SK-N-SH treated with all-trans-retinoic acid at 6 μM for 48 hours (cell line): ENCODE results near the gene STAB2.

ENCODE experiments used
- CREB5 ChIP-seq: fragments of 250-450 bp; sonication (Bioruptor Pico); IDR thresholded peaks from 2 replicates; pipeline ENCODE4 v1.5.1; 2020; ENCODE audit warnings: low read depth, mild to moderate bottlenecking, moderate library complexity
- CSDC2 ChIP-seq: fragments of 250-450 bp; sonication (Bioruptor Pico); IDR thresholded peaks from 2 replicates; pipeline ENCODE4 v1.5.0; 2020; ENCODE audit warnings: mild to moderate bottlenecking, moderate library complexity
- ISL1 ChIP-seq: fragments of 250-450 bp; sonication (Bioruptor Pico); IDR thresholded peaks from 2 replicates; pipeline ENCODE4 v2.1.2; 2022; ENCODE audit warnings: mild to moderate bottlenecking, moderate library complexity
- OSR1 ChIP-seq: fragments of 250-450 bp; sonication (Bioruptor Pico); IDR thresholded peaks from 2 replicates; pipeline ENCODE4 v1.8.0; 2022; ENCODE audit warnings: moderate library complexity, mild to moderate bottlenecking, inconsistent platforms
- PATZ1 ChIP-seq: fragments of 250-450 bp; sonication (Bioruptor Pico); IDR thresholded peaks from 2 replicates; pipeline ENCODE4 v1.8.0; 2020; ENCODE audit warnings: mild to moderate bottlenecking, moderate library complexity, borderline replicate concordance
- RARB ChIP-seq: fragments of 250-450 bp; sonication (Bioruptor Pico); IDR thresholded peaks from 2 replicates; pipeline ENCODE4 v1.8.0; 2021; ENCODE audit warnings: mild to moderate bottlenecking, moderate library complexity
- TCF4 ChIP-seq: fragments of 250-450 bp; sonication (Bioruptor Pico); IDR thresholded peaks from 2 replicates; pipeline ENCODE4 v1.8.0; 2021; ENCODE audit warnings: mild to moderate bottlenecking, moderate library complexity, borderline replicate concordance
- TSHZ2 ChIP-seq: fragments of 250-450 bp; sonication (Bioruptor Pico); IDR thresholded peaks from 2 replicates; pipeline ENCODE4 v1.5.0; 2020; ENCODE audit warnings: mild to moderate bottlenecking, moderate library complexity
- ZFP3 ChIP-seq: fragments of 250-450 bp; sonication (Bioruptor Pico); IDR thresholded peaks from 2 replicates; pipeline ENCODE4 v1.5.0; 2020; ENCODE audit warnings: mild to moderate bottlenecking, moderate library complexity
- ZNF565 ChIP-seq: fragments of 450-650 bp; formaldehyde crosslinking; conservative IDR thresholded peaks from 2 replicates; pipeline ENCODE4 v1.5.0; 2020; ENCODE audit warnings: low read depth, mild to moderate bottlenecking, moderate library complexity

- TF ChIP-seq ZFP3 (CRISPR knock-in tag) (no peak), CREB5 (CRISPR knock-in tag) (no peak), PATZ1 (CRISPR knock-in tag) (no peak), TCF4 (no peak), CSDC2 (CRISPR knock-in tag) (no peak), TSHZ2 (CRISPR knock-in tag) (no peak), ISL1 (no peak), ZNF565 (CRISPR knock-in tag) (no peak), RARB (CRISPR knock-in tag) (no peak), OSR1 (CRISPR knock-in tag) (no peak)
Measured at GRCh38 chr12:103697971-103698751, 111.1 kb downstream of the STAB2 start.
